RCC 7860 (cell line): Measurements from ENCODE around the gene NELFE.
A peak's percentile ranks its signal among the peaks of the same experiment; 100 is the strongest.
"Not testable (repeated sequence)": the region's sequence is repeated elsewhere in the genome, so short reads cannot be mapped to it uniquely, and the experiment has no call there.

Experiments used
- DNase-seq: peaks from one replicate; pipeline ENCODE4 v3.0.0-alpha.2; 2015; ENCODE audit warnings: low spot score
- FAIRE-seq: peaks from 2 replicates; lab custom pipeline; 2012; peaks lifted over from hg19 to GRCh38; lab: Jason Lieb, UNC

NELFE gene

GRCh38 chr6:31922942-31923341 is 35.8 kb downstream of the NELFE start:
- peak; percentile 20 for DNase-seq
- no peak for FAIRE-seq

DNA sequence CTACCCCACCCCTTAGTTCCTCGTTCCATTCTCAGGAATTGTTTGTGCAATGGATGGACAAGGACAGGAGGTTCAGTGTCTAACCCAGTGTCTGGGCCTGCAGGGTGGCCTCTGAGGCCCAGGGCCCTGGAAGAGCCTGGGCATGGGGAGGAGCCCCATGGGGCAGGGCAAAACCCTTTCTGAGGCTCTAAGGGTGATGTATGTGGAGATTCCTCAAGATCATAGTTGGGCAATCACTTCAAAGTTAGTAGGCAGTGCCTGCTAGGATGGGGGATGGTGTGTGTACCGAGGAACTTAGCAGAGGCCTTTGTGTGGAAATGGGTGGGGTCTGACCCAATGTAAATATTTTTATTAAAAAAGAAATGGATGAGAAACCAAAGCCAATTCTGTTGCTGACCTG is 38.0 kb downstream of the NELFE start:
- FAIRE-seq: no peak
- DNase-seq: no peak

- no peak for DNase-seq
- FAIRE-seq: no peak
Observed at GRCh38 chr6:31919624-31920303, 39.0 kb downstream of the NELFE start.

- DNase-seq: no peak
- no peak for FAIRE-seq
Observed at GRCh38 chr6:31918069-31918720, 40.6 kb downstream of the NELFE start.

- FAIRE-seq: no peak
Observed at GRCh38 chr6:31915756-31916155, 43.0 kb downstream of the NELFE start.

GRCh38 chr6:31915351-31915750 is 43.4 kb downstream of the NELFE start:
- DNase-seq: no peak
- no peak for FAIRE-seq

More at GRCh38 chr6:31915756-31916155, 43.0 kb downstream of the NELFE start:
- DNase-seq: no peak

DNA sequence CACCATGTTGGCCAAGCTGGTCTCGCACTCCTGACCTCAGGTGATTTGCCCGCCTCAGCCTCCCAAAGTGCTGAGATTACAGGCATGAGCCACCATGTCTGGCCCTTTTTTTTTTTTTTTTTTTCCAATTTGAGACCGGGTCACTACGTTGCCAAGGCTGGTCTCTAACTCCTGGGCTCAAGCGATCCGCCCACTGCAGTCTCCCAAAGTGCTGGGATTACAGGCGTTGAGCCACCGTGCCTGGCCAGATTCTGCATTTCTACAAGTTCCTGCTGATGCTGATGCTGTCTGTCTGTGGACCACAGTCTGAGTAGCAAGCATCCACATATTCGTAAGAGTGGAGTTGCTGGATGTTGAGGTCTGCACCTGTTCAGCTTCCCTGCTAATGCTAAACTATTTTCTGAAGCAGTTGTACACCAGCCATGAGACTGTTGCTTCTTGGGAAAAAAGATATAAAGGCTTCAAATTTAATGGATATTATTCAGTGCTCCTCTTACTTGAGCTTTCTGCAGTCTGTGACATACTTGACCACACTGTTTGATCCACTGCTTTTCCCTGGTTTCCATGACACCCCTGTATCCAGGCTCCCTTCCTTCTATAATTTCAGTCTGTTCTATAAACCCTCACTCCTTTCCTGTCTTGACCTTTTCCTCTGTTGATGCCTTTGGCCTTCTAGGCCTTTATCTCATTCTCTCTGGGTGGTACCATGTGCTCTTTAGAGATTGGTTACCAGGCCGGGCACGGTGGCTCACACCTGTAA is 46.8 kb downstream of the NELFE start:
- DNase-seq (no peak), FAIRE-seq (no peak)

- DNase-seq, FAIRE-seq: not testable (repeated sequence)
Observed at GRCh38 chr6:31909298-31909697, 49.5 kb downstream of the NELFE start.

GRCh38 chr6:31908791-31909190 is 50.0 kb downstream of the NELFE start:
- DNase-seq (peak; percentile 54), FAIRE-seq (no peak)

GRCh38 chr6:31908255-31908654 is 50.5 kb downstream of the NELFE start:
- not testable (repeated sequence) for DNase-seq, FAIRE-seq

GRCh38 chr6:31907158-31907813 is 51.5 kb downstream of the NELFE start:
- DNase-seq (peak; percentile 58), FAIRE-seq (peak; percentile 4)

GRCh38 chr6:31906727-31907126 is 52.0 kb downstream of the NELFE start:
- not testable (repeated sequence) for FAIRE-seq, DNase-seq

DNA sequence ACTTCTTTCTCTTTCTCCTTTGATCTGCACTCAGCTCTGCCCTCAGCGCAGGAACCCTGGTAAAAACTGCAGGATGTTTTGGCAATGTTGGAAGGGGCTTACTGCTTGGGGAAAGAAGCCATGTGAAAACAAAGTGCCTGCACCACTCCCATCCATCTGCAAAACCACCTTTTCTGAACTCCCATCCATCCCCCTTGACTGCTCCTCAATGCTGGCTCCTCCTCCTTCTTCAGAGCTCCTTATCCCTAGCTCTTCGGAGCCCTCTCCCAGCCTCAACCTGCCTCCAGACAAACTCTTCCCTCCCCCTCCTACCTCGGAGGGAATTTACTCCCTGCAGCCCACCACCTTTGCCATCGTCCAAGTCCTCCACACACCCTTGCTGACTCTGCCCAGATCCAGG is 52.6 kb downstream of the NELFE start:
- FAIRE-seq (no peak), DNase-seq (no peak)

- DNase-seq (no peak), FAIRE-seq (no peak)
Observed at GRCh38 chr6:31905041-31905440, 53.7 kb downstream of the NELFE start.

DNA sequence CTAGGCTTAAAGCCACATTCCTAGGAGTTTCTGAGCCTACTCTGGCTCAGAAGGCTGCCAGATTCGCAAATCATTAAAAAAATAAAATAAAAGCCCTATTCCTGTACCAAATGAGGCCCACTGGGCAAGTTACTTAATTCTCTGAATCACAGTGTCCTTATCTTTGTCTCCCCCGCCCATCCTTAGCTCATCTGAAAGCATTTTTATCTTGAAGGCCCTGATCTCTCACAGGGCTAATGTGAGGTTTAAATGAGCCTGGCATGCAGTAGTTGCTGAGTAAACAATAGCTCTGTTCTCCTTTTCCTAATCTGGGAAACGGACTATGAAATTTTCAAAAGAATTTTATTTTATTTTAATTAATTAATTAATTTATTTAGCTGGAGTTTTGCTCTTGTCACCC is 54.8 kb downstream of the NELFE start:
- DNase-seq (no peak), FAIRE-seq (no peak)
